GM23248 (cell line): ENCODE data around the gene ULK3.

Experiments used
- EZH2 ChIP-seq: fragments of 200-600 bp; sonication (generic); IDR thresholded peaks from 2 replicates; pipeline ENCODE4 v1.6.1; 2018; ENCODE audit warnings: antibody characterized with exemption, mild to moderate bottlenecking; ENCODE audit not compliant: insufficient read depth, poor library complexity, severe bottlenecking
- EZH2phosphoT487 ChIP-seq: fragments of 200-600 bp; sonication (generic); IDR thresholded peaks from 2 replicates; pipeline ENCODE4 v1.6.1; 2018; ENCODE audit warnings: antibody characterized with exemption, moderate library complexity, mild to moderate bottlenecking, low read depth; ENCODE audit not compliant: insufficient read depth

GRCh38 chr15:74838746-74839525 is 4.0 kb downstream of the ULK3 start:
- no peak for TF ChIP-seq EZH2
- TF ChIP-seq EZH2phosphoT487, result no peak
